Vagina (tissue), 2 donors: Measurements from ENCODE around the gene NTM.

Source experiments
- POLR2A ChIP-seq, 2 donors: fragments of 450-650 bp; IDR thresholded peaks; one replicate each; pipeline ENCODE4 v1.6.1; 2017; ENCODE audit warnings: antibody characterized with exemption in 2 of 2, mild to moderate bottlenecking in 2 of 2, moderate library complexity in 2 of 2
- TF ChIP-seq, protein P1 (sequence below), 3 experiments: fragments of 450-650 bp in 2 of 3; fragments of 200-600 bp in 1 of 3; sonication (generic) in 1 of 3; IDR thresholded peaks; one replicate each; pipeline ENCODE4 v1.5.1; 2017 to 2019; ENCODE audit warnings: antibody characterized with exemption in 3 of 3, mild to moderate bottlenecking in 2 of 3, moderate library complexity in 2 of 3

DNA sequence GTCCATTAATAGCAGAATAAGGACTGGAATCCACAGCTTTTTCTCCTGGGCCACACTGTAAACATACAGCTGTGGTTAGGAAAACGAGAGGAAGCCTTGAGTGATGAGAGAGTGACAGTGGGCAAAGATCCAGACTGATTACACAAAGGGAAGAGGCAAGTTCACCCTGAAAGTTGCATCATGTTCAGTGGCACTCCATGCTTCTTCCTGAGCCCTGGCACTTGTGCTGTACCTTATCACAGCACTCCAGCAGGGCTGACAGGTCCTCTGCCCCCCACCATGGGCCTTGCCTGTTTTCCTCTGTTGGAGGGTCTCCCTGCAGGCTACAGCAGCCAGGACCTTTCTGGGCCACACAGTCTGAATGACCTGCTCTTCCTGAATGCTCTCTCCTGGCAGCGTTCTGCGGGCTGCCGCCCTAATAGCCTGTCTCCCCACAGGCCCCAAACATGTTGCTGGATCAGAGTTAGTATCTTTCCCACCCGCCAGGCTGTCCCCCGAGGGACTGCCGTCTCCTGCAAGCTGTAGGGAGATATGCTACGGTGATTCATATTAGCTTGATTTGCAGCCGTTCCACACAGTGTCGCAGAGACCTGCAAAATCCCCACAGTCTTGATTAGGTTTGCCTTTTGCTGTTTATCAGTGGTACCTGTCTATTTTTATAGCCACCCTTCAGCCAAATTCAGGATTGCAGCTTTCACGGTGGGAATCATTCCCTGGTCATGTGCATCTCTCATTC, 60.2 kb downstream of the NTM start:
- TF ChIP-seq, protein P1, sequence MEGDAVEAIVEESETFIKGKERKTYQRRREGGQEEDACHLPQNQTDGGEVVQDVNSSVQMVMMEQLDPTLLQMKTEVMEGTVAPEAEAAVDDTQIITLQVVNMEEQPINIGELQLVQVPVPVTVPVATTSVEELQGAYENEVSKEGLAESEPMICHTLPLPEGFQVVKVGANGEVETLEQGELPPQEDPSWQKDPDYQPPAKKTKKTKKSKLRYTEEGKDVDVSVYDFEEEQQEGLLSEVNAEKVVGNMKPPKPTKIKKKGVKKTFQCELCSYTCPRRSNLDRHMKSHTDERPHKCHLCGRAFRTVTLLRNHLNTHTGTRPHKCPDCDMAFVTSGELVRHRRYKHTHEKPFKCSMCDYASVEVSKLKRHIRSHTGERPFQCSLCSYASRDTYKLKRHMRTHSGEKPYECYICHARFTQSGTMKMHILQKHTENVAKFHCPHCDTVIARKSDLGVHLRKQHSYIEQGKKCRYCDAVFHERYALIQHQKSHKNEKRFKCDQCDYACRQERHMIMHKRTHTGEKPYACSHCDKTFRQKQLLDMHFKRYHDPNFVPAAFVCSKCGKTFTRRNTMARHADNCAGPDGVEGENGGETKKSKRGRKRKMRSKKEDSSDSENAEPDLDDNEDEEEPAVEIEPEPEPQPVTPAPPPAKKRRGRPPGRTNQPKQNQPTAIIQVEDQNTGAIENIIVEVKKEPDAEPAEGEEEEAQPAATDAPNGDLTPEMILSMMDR (IDR thresholded peaks at IDR 0.05), result no peak
- TF ChIP-seq POLR2A (IDR thresholded peaks at IDR 0.05), result no peak
